HUES6 (cell line): Measurements from ENCODE around the gene MYMX.
A peak's percentile ranks its signal among the peaks of the same experiment; 100 is the strongest.

Source experiments
- H3K27ac ChIP-seq: 2 replicates; pipeline ENCODE4 v1.7.0; 2013; ENCODE audit warnings: low read depth, mild to moderate bottlenecking, low read length, inconsistent platforms
- H3K27me3 ChIP-seq: 2 replicates; pipeline ENCODE4 v1.6.1; 2013; ENCODE audit warnings: low read length; ENCODE audit not compliant: control insufficient read depth, insufficient read depth
- H3K36me3 ChIP-seq: 2 replicates; pipeline ENCODE4 v1.6.1; 2013; ENCODE audit warnings: low read length; ENCODE audit not compliant: control insufficient read depth, insufficient read depth
- H3K4me1 ChIP-seq: 2 replicates; pipeline ENCODE4 v1.6.1; 2013; ENCODE audit warnings: low read length; ENCODE audit not compliant: control insufficient read depth, insufficient read depth
- H3K4me3 ChIP-seq: 2 replicates; pipeline ENCODE4 v1.5.1; 2013; ENCODE audit warnings: low read depth, low read length
- H3K9ac ChIP-seq: one replicate; pipeline ENCODE4 v1.6.1; 2013; ENCODE audit warnings: mild to moderate bottlenecking, low read length
- H3K9me3 ChIP-seq: 2 replicates; pipeline ENCODE4 v1.6.1; 2013; ENCODE audit warnings: low read depth, low read length; ENCODE audit not compliant: control insufficient read depth, insufficient read depth

Gene MYMX

DNA sequence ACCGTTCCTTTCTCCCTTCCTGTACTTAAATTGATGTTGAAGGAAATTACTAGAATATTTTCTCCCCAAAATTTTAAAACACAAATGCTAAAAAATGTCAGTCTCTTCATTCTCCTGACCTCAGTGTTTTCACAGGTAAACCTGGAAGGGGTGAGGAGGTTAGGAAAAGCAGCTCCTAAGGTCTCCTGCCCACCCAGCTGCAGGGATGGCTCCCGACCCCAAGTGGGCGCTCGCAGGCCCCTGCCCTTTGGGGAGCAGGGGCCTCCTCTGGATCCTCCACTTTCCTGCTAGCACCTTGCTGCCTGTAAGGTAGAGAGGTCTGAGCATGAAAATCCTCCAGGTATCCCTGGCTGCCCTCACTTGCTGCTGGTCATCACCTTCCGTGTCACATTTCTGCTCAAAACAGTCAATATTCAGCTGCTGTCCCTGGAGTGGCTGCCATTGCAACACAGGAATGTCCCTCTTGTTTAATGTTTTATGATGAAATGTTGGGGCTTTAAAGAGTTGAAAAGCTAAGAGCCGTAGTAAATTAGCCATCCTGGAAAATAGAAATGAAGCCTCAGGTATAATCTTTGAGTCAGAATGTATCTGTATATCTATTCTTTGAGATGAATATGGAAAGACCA, 19.3 kb downstream of the MYMX start:
- Histone ChIP-seq H3K27ac (no peak overlapping the region), H3K4me3 (no peak overlapping the region), H3K4me1 (peaks cover 32% of the 10 kb centered on the region), H3K36me3 (peaks cover 36% of the 10 kb centered on the region), H3K9ac (no peak overlapping the region), H3K27me3 (no peaks in the 10 kb centered on the region; the same call in 1 of the 2 replicates), H3K9me3 (no peaks in the 10 kb centered on the region)

DNA sequence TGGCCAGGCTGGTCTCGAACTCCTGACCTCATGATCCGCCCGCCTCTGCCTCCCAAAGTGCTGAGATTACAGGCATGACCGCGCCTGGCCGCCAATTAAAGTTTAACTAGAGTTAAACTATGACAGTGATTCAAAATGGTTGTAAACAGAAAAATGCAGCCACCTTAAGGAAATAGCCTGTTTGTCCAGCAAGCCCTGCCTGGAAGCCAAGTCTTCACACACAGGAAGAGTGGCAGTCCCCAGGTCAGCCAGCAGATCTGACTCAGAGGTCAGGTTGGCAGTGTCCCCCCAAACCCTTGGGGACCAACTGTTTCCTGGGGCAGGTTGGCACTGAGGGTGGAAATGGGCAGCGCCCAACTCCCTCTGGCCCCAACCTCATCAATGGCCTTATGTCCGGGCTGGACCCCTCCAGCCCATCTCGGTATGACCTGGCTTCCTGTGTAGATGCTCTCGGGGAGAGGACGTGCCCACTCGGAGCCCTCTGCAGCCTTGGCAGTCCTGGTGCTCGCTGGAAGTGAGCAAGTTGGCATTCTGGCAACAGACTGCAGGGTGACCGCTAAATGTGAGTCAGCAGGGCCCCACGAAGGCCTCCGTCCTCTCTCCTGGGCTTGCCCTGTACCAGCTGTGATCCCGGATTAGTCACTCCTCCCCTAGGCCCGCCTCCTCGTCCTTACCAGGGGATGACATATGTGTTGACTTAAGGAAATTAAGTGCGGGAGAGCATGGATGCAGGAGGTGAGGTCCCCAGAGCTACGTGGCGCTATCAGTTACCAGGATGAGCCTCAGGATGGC, 20.5 kb downstream of the MYMX start:
- no peak overlapping the region for H3K27ac ChIP-seq
- peak overlapping the region; percentile 56 for H3K9ac ChIP-seq
- H3K9me3 ChIP-seq = no peaks in the 10 kb centered on the region
- peak overlapping the region; percentile 69 for H3K4me3 ChIP-seq
- H3K4me1 ChIP-seq = peaks cover 32% of the 10 kb centered on the region
- H3K27me3 ChIP-seq = no peaks in the 10 kb centered on the region; the same call in 1 of the 2 replicates
- peaks cover 25% of the 10 kb centered on the region for H3K36me3 ChIP-seq

DNA sequence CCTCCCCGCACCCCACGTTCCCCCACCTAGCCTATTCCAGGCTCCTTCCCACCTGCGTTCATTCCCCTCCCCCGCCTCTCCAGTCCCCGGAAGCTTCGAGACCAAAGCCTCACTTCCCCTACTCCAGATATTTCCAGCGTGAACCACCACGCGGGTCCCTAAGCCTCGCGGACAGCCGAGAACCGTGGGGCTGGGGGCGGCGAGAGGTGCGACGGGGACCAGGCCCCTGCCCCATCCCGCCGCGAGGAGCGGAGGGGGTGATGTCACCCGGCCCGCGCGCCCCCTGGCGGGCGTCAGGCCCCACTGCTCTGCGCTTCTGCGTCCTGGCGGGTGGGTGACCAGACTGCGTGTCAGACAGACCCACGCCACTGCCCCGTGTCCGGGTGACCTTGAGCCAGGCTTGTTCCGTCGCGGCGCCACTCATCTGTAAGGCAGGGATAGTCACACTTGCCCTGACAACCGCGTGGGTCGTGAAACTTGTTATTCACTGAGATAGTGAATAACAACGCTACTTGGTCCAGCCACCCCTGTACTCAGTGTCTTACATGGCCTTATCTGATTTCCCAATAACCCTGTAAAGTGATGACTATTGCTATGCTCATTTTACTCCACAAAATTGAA, 21.2 kb downstream of the MYMX start:
- H3K4me3 ChIP-seq = peak overlapping the region; percentile 69
- no peaks in the 10 kb centered on the region for H3K9me3 ChIP-seq
- H3K4me1 ChIP-seq = peaks cover 32% of the 10 kb centered on the region
- peaks cover 18% of the 10 kb centered on the region for H3K36me3 ChIP-seq
- H3K9ac ChIP-seq = peak overlapping the region; percentile 56
- H3K27me3 ChIP-seq = no peaks in the 10 kb centered on the region; the same call in 1 of the 2 replicates
- H3K27ac ChIP-seq = no peak overlapping the region

DNA sequence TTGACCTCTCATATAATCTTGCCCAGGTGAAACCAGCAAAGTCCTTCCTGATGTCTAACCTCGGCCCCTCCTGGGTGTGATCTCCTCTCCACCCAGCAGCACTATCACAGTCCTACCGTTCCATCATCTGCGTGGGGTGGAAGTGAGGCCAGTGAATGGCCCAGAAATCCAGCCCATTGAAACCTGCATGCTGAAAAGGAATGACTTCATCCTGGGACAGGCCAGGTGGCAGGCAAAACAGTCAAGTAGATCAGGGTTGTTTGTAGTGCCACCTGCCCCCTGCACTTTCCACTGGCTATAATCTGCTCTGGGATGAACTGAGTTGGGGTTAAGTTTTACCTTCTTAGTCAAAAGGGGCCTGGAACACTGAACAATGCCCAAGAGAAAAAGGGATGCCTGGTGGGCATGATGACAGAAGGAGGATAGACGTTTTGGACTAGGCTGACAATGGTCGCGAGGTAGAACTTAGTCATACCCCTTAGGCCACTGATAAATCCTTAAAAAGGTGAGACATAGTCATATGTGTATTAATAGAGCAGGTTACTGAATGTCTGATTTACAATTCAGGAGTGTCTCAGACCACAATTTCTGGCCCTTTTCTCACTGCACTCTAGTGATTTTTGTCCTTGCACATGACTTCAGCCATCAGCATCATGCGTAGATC, 22.1 kb downstream of the MYMX start:
- Histone ChIP-seq H3K36me3 (peaks cover 9% of the 10 kb centered on the region), H3K4me3 (no peak overlapping the region), H3K27ac (no peak overlapping the region), H3K4me1 (peaks cover 28% of the 10 kb centered on the region), H3K27me3 (no peaks in the 10 kb centered on the region; the same call in 1 of the 2 replicates), H3K9me3 (no peaks in the 10 kb centered on the region), H3K9ac (no peak overlapping the region)

DNA sequence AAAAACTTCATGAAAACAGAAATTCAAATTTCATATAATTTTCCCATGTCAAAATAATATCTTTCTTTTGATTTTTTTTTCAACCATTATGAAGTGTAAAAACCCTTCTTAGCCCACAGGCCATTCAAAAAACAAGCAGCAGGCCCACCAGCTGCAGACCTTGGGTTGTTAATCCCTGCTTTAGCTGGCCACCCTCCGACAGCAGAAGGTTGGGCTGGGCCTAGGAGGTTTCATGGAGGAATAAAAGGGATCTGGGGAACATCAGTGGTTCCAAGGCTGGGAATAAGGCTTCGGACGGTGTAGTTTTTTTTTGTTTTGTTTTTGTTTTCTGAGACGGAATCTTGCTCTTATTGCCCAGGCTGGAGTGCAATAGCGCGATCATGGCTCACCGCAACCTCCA, 26.6 kb downstream of the MYMX start:
- H3K36me3 ChIP-seq = peaks cover 13% of the 10 kb centered on the region
- H3K9me3 ChIP-seq = no peaks in the 10 kb centered on the region
- no peak overlapping the region for H3K4me3 ChIP-seq
- no peak overlapping the region for H3K27ac ChIP-seq
- peaks cover 12% of the 10 kb centered on the region for H3K4me1 ChIP-seq
- no peak overlapping the region for H3K9ac ChIP-seq
- no peaks in the 10 kb centered on the region; the same call in 1 of the 2 replicates for H3K27me3 ChIP-seq

DNA sequence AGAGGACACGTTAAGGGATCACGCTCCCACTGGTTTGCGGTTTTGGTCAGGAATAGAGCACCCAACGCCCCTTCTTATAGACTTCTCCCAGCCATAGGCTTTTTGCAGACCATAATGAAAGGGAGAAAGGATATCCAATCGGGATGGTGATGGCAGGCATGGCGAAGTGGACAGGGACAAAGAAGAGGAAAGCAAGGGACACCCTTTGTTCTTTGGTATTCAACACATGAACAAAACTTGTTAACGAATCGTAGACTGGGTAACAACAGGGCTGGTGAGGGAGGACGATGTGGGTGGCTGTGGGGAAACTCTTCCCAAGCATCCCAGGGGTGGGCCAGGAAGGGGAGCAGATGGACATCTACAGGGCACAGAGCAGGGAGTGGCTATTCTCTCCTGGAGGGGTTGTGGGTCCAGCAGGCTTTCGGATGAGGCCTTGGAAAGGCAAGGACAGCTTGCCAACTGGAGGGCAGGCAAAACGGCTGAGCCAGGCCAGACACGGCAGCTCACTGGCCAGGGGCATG, 28.7 kb downstream of the MYMX start:
- Histone ChIP-seq H3K36me3 (peaks cover 34% of the 10 kb centered on the region), H3K4me1 (peaks cover 11% of the 10 kb centered on the region), H3K4me3 (peak overlapping the region; percentile 94), H3K27me3 (no peaks in the 10 kb centered on the region), H3K9me3 (no peaks in the 10 kb centered on the region), H3K27ac (no peak overlapping the region), H3K9ac (peak overlapping the region; percentile 67)

DNA sequence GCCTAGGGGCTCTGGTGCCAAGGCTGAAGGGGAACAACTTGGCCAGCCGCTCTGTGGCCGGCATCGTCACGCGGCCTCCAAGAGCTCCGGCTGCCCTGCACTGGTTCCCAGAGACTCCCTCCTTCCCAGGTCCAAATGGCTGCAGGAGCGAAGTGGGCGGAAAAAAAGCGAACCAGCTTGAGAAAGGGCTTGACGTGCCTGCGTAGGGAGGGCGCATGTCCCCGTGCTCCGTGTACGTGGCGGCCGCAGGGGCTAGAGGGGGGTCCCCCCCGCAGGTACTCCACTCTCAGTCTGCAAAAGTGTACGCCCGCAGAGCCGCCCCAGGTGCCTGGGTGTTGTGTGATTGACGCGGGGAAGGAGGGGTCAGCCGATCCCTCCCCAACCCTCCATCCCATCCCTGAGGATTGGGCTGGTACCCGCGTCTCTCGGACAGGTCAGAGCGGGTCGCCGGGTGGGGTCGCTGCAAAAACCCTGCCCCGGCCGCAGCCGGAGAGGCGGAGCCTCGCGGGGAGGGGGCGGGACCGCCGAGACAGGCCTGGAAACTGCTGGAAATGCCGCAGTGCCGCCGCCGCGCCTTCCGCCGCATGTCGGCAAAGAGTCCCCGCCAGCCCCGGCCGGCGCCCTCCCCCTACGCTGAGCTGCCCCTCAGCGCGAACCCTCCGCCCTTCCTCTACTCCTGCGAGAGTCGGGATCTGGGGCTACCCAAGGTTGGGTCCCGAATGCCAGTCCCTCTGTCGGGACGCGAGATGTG, 29.4 kb downstream of the MYMX start:
- peak overlapping the region; percentile 94 for H3K4me3 ChIP-seq
- H3K27ac ChIP-seq = peak overlapping the region; percentile 56
- peaks cover 40% of the 10 kb centered on the region for H3K36me3 ChIP-seq
- H3K9ac ChIP-seq = peak overlapping the region; percentile 97
- H3K9me3 ChIP-seq = no peaks in the 10 kb centered on the region
- H3K27me3 ChIP-seq = no peaks in the 10 kb centered on the region
- peaks cover 11% of the 10 kb centered on the region for H3K4me1 ChIP-seq

DNA sequence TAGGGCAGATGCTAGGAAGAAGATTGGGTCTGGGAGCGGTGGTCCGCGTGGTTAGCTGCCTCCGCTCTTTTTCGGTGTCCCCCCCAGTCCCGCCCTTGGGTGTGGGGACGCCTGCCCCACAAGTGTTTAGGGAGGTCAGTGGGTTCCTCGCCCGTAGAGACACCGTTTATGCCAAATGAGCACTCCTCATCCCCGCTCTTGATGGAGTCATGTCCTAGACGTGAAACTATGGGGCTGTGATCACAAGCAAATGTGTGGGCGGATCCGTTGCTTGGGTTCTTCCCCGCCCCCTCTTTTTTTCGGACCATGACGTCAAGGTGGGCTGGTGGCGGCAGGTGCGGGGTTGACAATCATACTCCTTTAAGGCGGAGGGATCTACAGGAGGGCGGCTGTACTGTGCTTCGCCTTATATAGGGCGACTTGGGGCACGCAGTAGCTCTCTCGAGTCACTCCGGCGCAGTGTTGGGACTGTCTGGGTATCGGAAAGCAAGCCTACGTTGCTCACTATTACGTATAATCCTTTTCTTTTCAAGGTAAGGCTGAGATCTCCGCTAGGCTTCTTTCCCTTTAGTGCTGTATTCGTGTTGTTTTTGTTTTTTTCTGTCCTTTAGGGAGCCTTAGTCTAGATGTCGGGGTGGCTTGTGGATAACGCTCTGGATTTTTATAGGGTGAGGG, 30.1 kb downstream of the MYMX start, which contains the start of gene HSP90AB1:
TSS of gene HSP90AB1 (plus strand) at position 439 of the 675 bp plus-strand sequence. CDS start 1,529 bp downstream, outside the sequence.
- Histone ChIP-seq H3K4me1 (peaks cover 11% of the 10 kb centered on the region), H3K27ac (peak within 1 kb of the TSS; percentile 87)

DNA sequence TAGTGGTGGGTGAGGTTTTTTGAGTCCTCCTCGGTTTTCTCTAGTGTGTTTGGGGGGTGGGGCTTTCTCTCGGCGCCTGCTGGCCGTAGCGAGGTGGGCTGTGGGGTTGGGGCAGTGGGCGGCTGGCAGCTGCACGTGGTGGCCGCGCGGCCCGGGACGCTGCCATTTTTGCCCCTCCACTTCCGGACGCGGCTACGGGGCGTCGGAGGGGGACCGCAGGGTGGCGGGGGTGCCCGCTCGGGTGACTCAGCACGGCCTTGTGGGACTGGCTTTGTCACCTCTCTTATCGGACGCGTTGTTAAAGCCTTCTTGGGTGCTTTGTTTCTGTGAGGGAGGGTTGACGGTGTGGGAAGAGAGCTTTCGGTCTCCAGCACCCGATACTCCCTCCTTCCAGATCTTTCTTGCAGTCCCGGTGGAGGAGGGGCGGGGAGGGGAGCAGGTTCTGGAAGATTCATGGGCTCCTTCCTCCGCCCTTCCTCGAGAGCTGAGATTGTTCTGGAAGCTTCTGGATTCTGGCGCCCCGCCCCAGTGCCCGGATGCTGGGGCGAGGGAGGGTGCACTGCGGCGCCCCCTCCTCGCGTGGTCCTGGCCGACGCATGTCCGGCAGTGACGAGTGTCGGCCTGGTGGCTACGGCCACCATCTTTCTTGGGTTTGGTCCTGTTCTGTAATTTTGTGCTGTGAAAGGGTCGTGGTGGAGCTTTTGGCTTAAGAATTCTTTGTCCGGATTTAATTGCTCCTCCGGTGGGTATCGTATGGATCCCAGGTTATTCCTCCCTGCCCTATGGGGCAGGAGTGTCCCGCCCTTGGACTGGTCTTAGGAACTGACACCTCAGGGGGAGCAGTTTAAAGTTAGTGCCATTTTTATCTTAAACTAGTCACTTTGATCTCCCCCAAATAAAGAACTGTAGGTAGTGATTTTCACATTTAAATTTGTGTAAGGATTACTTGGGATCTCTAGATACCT, 30.9 kb downstream of the MYMX start:
- H3K27ac ChIP-seq = peak overlapping the region; percentile 87
- no peaks in the 10 kb centered on the region for H3K9me3 ChIP-seq
- peaks cover 11% of the 10 kb centered on the region for H3K4me1 ChIP-seq
- peak overlapping the region; percentile 94 for H3K4me3 ChIP-seq
- H3K36me3 ChIP-seq = peaks cover 55% of the 10 kb centered on the region
- peak overlapping the region; percentile 97 for H3K9ac ChIP-seq
- no peaks in the 10 kb centered on the region for H3K27me3 ChIP-seq

More for the DNA sequence above, 30.1 kb downstream of the MYMX start, which contains the start of gene HSP90AB1:
- Histone ChIP-seq H3K9ac (peak within 1 kb of the TSS; percentile 97), H3K9me3 (no peaks in the 10 kb centered on the region), H3K4me3 (peak within 1 kb of the TSS; percentile 94), H3K27me3 (no peaks in the 10 kb centered on the region), H3K36me3 (peaks cover 47% of the 10 kb centered on the region)
